H9 (cell line): Measurements from ENCODE around the gene GON7. TPM values are rescaled to one million over a fixed set of nuclear protein-coding genes. Genes with fewer than 3 reads are reported as not detected.

ENCODE experiments used
- DNase-seq: peaks from one replicate; pipeline ENCODE4 v3.0.0-alpha.2; 2017
- H2AFZ ChIP-seq: one replicate; pipeline ENCODE4 v1.6.1; 2013; ENCODE audit warnings: mild to moderate bottlenecking, low read length, control low read depth, moderate library complexity
- H2AK5ac ChIP-seq: 2 replicates; pipeline ENCODE4 v1.6.1; 2013; ENCODE audit warnings: low read length, control low read depth, mixed read lengths; ENCODE audit not compliant: insufficient read length
- H2BK120ac ChIP-seq: one replicate; pipeline ENCODE4 v1.6.1; 2013; ENCODE audit warnings: low read depth, mild to moderate bottlenecking, low read length, control low read depth, inconsistent platforms; ENCODE audit not compliant: poor library complexity, severe bottlenecking
- H2BK12ac ChIP-seq: 2 replicates; pipeline ENCODE4 v1.6.1; 2013; ENCODE audit warnings: low read length, control low read depth, mixed read lengths, low read depth; ENCODE audit not compliant: insufficient read length
- H2BK15ac ChIP-seq: 2 replicates; pipeline ENCODE4 v1.6.1; 2013; ENCODE audit warnings: low read depth, low read length, control low read depth
- H2BK20ac ChIP-seq: one replicate; pipeline ENCODE4 v1.6.1; 2013; ENCODE audit warnings: low read depth, mild to moderate bottlenecking, low read length, control low read depth, inconsistent platforms; ENCODE audit not compliant: poor library complexity, severe bottlenecking
- H2BK5ac ChIP-seq: 2 replicates; pipeline ENCODE4 v1.6.1; 2013; ENCODE audit warnings: low read length, control low read depth, mixed read lengths; ENCODE audit not compliant: insufficient read length
- H3K14ac ChIP-seq: 2 replicates; pipeline ENCODE4 v1.6.1; 2013; ENCODE audit warnings: low read length, control low read depth; ENCODE audit not compliant: insufficient read depth
- H3K18ac ChIP-seq: 2 replicates; pipeline ENCODE4 v1.6.1; 2013; ENCODE audit warnings: low read depth, mild to moderate bottlenecking, mixed read lengths, low read length, control low read depth; ENCODE audit not compliant: insufficient read length
- H3K23ac ChIP-seq: 2 replicates; pipeline ENCODE4 v1.6.1; 2013; ENCODE audit warnings: low read length, control low read depth, mixed read lengths, low read depth; ENCODE audit not compliant: insufficient read length
- H3K23me2 ChIP-seq: 2 replicates; pipeline ENCODE4 v1.6.1; 2013; ENCODE audit warnings: low read depth, mild to moderate bottlenecking, mixed read lengths, low read length, control low read depth; ENCODE audit not compliant: insufficient read length, poor library complexity, severe bottlenecking
- H3K27ac ChIP-seq: 2 replicates; pipeline ENCODE4 v1.5.1; 2013; ENCODE audit warnings: low read length, control low read depth, mixed read lengths, low read depth; ENCODE audit not compliant: insufficient read length
- H3K27me3 ChIP-seq: 2 replicates; pipeline ENCODE4 v1.6.1; 2013; ENCODE audit warnings: low read length, control low read depth, inconsistent platforms; ENCODE audit not compliant: insufficient read depth
- H3K4ac ChIP-seq: 2 replicates; pipeline ENCODE4 v1.6.1; 2013; ENCODE audit warnings: low read depth, mild to moderate bottlenecking, control low read depth, inconsistent platforms, low read length, moderate library complexity
- H3K4me1 ChIP-seq: 2 replicates; pipeline ENCODE4 v1.6.1; 2013; ENCODE audit warnings: low read length, control low read depth, inconsistent platforms; ENCODE audit not compliant: insufficient read depth
- H3K4me2 ChIP-seq: 2 replicates; pipeline ENCODE4 v1.6.1; 2013; ENCODE audit warnings: low read length, control low read depth, mixed read lengths; ENCODE audit not compliant: insufficient read length, insufficient read depth
- H3K56ac ChIP-seq: 2 replicates; pipeline ENCODE4 v1.6.1; 2013; ENCODE audit warnings: low read depth, mild to moderate bottlenecking, mixed read lengths, low read length, control low read depth; ENCODE audit not compliant: insufficient read length
- H3K79me1 ChIP-seq: 2 replicates; pipeline ENCODE4 v1.6.1; 2013; ENCODE audit warnings: low read depth, mild to moderate bottlenecking, moderate library complexity, low read length, control low read depth, inconsistent platforms; ENCODE audit not compliant: insufficient read depth, poor library complexity, severe bottlenecking
- H3K79me2 ChIP-seq: 2 replicates; pipeline ENCODE4 v1.6.1; 2013; ENCODE audit warnings: low read length, control low read depth, inconsistent platforms; ENCODE audit not compliant: insufficient read depth
- H3K9ac ChIP-seq: 2 replicates; pipeline ENCODE4 v1.6.1; 2013; ENCODE audit warnings: low read length, control low read depth, mixed read lengths; ENCODE audit not compliant: insufficient read length; ENCODE audit errors: extremely low read depth
- H3K9me3 ChIP-seq: one replicate; pipeline ENCODE4 v1.6.1; 2013; ENCODE audit warnings: low read depth, low read length, inconsistent platforms; ENCODE audit not compliant: control insufficient read depth
- H3T11ph ChIP-seq: one replicate; pipeline ENCODE4 v1.6.1; 2013; ENCODE audit warnings: mild to moderate bottlenecking, low read length, control low read depth, inconsistent platforms
- H4K20me1 ChIP-seq: one replicate; pipeline ENCODE4 v1.6.1; 2013; ENCODE audit not compliant: control insufficient read depth, insufficient read length, insufficient read depth
- H4K5ac ChIP-seq: 2 replicates; pipeline ENCODE4 v1.6.1; 2013; ENCODE audit warnings: low read depth, mild to moderate bottlenecking, mixed read lengths, low read length, control low read depth; ENCODE audit not compliant: insufficient read length
- H4K8ac ChIP-seq: replicated peaks from 2 replicates; pipeline ENCODE4 v1.6.1; 2013; ENCODE audit warnings: low read length, control low read depth, mixed read lengths, low read depth; ENCODE audit not compliant: insufficient read length
- H4K91ac ChIP-seq: 2 replicates; pipeline ENCODE4 v1.6.1; 2013; ENCODE audit warnings: low read depth, mild to moderate bottlenecking, moderate library complexity, mixed read lengths, low read length, control low read depth; ENCODE audit not compliant: insufficient read length
- H3K27ac Mint-ChIP-seq, 3 experiments: 2 replicates in 2 of 3; 3 replicates in 1 of 3; pipeline ENCODE4 v1.8.0; 2020 to 2021; ENCODE audit warnings: mixed read lengths in 3 of 3, mild to moderate bottlenecking in 1 of 3, moderate library complexity in 1 of 3
- H3K27me3 Mint-ChIP-seq: 2 replicates; pipeline ENCODE4 v1.8.0; 2021; ENCODE audit warnings: low read depth, mild to moderate bottlenecking, moderate library complexity, mixed read lengths
- H3K36me3 Mint-ChIP-seq, 3 experiments: 2 replicates in 2 of 3; 3 replicates in 1 of 3; pipeline ENCODE4 v1.8.0; 2020 to 2021; ENCODE audit warnings: low read depth in 3 of 3, mixed read lengths in 3 of 3; ENCODE audit not compliant: insufficient read depth in 1 of 3
- H3K4me1 Mint-ChIP-seq, 2 experiments: 2 replicates each; pipeline ENCODE4 v1.8.0; 2020; ENCODE audit warnings: mixed read lengths in 2 of 2
- H3K4me3 Mint-ChIP-seq, 2 experiments: 2 replicates in 1 of 2; 3 replicates in 1 of 2; pipeline ENCODE4 v1.8.0; 2020 to 2021; ENCODE audit warnings: mild to moderate bottlenecking in 2 of 2, mixed read lengths in 2 of 2, moderate library complexity in 1 of 2
- H3K9me3 Mint-ChIP-seq, 2 experiments: 2 replicates in 1 of 2; 3 replicates in 1 of 2; pipeline ENCODE4 v1.8.0; 2020; ENCODE audit warnings: mild to moderate bottlenecking in 2 of 2, mixed read lengths in 2 of 2, moderate library complexity in 1 of 2
- WGBS: extraction: QIAGEN DNeasy Blood & Tissue Kit; methylation state at CpG from one replicate; pipeline ENCODE4 v1.1.7; 2013; ENCODE audit warnings: missing lambda C conversion rate, low lambda C conversion rate, mixed read lengths; ENCODE audit not compliant: insufficient read length; ENCODE audit errors: extremely low coverage; 5-methylcytosine and 5-hydroxymethylcytosine counted together
- total RNA-seq: library from RNA; stranded (reverse); gene quantifications from 2 replicates; pipeline ENCODE4 v1.2.1, GENCODE V29; 2021
- TF ChIP-seq, protein P1 (sequence below): fragments of 200-600 bp; sonication (generic); conservative IDR thresholded peaks from 3 replicates; pipeline ENCODE4 v1.8.0; 2021; ENCODE audit warnings: antibody characterized with exemption, mild to moderate bottlenecking

The GON7 gene
- total RNA-seq, 1 experiment from 2014 or later, result 6.8 TPM

DNA sequence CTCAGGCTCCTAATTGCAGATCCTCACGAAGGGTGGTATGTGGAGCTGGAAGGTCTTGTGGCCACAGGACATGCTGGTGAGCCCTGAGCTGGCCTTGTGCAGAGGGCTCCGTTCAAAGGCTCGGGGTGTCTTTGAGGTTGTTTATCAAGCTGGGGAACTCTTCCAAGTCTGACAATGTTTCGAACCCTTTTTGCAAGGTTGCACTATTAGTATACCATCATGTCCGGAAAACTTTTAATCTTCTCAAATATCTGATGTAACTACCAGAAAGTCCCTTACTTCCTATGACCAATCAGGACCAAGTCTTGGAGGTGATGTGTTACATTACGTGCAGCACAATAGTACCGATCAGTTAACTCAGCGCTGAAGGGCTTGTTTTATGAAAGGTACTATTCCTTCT lies 21.7 kb upstream of the GON7 start:
- Histone ChIP-seq H2AK5ac (no peak overlapping the region), H4K5ac (no peak overlapping the region), H3K27me3 (no peaks in the 10 kb centered on the region), H3K4me2 (no peak overlapping the region), H3K27ac (no peak overlapping the region), H3K23me2 (no peaks in the 10 kb centered on the region), H3K79me2 (no peaks in the 10 kb centered on the region), H2BK5ac (no peak overlapping the region), H3K79me1 (no peaks in the 10 kb centered on the region), H2BK12ac (no peak overlapping the region), H3K4me1 (no peaks in the 10 kb centered on the region), H4K8ac (no peak overlapping the region), H2BK15ac (no peak overlapping the region), H3K14ac (no peak overlapping the region), H2BK20ac (no peak overlapping the region), H3K18ac (no peak overlapping the region), H3K4ac (no peak overlapping the region), H2BK120ac (no peak overlapping the region), H3K23ac (no peak overlapping the region), H2AFZ (no peak overlapping the region), H4K20me1 (no peaks in the 10 kb centered on the region), H3K9me3 (no peaks in the 10 kb centered on the region), H4K91ac (no peak overlapping the region), H3K56ac (no peak overlapping the region), H3K9ac (no peak overlapping the region), H3T11ph (no peak overlapping the region)
- WGBS, result no CpG with 5 or more reads among the region's 8 CpGs
- Mint-ChIP-seq H3K9me3 (no peaks in the 10 kb centered on the region), H3K4me1 (peaks cover 0 to 4% of the 10 kb centered on the region in 2 experiments; a peak in 1 of 4 replicates), H3K36me3 (peaks cover 16 to 43% (median 39%) of the 10 kb centered on the region in 3 experiments; a peak in 6 of 7 replicates), H3K27me3 (no peaks in the 10 kb centered on the region), H3K27ac (no peak overlapping the region), H3K4me3 (no peak overlapping the region)
- TF ChIP-seq, protein P1, sequence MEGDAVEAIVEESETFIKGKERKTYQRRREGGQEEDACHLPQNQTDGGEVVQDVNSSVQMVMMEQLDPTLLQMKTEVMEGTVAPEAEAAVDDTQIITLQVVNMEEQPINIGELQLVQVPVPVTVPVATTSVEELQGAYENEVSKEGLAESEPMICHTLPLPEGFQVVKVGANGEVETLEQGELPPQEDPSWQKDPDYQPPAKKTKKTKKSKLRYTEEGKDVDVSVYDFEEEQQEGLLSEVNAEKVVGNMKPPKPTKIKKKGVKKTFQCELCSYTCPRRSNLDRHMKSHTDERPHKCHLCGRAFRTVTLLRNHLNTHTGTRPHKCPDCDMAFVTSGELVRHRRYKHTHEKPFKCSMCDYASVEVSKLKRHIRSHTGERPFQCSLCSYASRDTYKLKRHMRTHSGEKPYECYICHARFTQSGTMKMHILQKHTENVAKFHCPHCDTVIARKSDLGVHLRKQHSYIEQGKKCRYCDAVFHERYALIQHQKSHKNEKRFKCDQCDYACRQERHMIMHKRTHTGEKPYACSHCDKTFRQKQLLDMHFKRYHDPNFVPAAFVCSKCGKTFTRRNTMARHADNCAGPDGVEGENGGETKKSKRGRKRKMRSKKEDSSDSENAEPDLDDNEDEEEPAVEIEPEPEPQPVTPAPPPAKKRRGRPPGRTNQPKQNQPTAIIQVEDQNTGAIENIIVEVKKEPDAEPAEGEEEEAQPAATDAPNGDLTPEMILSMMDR, result no peak
- no peak for DNase-seq
